ENCODE data around the gene IDH2.
A peak's percentile ranks its signal among the peaks of the same experiment; 100 is the strongest.
"Not testable (repeated sequence)": the region's sequence is repeated elsewhere in the genome, so short reads cannot be mapped to it uniquely, and the experiment has no call there.

IDH2 gene

GRCh38 chr15:90114451-90114901 is 12.2 kb upstream of the IDH2 start:
- no peak for DNase-seq

DNA sequence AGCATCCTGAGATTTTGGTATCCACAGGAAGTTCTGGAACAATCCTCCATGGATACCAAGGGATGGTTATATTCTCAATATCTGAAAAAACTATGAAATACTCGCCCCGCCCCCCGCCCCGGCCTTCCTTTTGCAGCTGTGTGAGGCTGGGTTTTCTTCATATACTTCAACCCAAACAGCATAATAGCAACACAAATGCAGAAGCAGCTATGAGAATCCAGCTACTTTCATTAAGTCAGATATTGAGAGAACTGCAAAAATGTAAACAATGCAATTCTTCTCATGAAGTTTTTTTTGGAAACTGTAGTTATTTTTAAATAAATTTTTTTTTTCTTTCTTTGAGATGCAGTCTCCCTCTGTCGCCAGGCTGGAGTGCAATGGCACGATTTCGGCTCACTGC is 10.9 kb upstream of the IDH2 start:
- no peak for DNase-seq

DNA sequence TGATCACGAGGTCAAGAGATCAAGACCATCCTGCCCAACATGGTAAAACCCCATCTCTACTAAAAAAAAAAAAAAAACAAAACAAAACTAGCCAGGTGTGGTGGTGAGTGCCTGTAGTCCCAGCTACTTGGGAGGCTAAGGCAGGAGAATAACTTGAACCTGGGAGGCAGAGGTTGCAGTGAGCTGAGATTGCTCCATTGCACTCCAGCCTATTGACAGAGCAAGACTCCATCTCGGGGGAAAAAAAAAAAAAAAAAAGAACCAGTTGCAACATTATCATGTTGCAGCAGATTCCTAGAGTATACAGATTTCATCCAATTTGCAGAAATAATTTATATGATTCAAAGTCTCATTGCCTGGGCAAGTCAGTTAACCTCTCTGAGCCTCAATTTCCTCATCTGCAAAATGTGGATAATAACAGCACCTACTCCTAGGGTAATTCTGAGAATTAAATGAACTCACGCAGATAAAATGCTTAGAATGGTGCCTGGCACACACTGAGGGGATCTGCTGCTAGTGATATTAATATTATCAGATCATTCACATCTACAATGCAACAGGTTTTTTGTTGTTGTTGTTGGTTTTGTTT is 7.0 kb upstream of the IDH2 start:
- not testable (repeated sequence) for DNase-seq

DNA sequence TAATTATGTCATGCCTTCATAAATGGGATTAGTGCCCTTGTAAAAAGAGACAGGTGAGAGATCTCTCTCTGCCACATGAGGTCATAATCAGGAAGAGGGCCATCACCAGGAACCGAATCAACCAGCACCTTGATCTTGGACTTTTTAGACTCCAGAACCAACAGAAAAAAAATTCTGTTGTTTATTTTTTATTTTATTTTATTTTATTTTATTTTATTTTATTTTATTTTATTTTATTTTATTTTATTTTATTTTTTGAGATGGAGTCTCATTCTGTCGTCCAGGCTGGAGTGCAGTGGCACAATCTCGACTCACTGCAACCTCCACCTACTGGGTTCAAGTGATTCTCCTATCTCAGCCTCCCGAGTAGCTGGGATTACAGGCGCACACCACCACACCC is 5.8 kb upstream of the IDH2 start:
- not testable (repeated sequence) for DNase-seq

DNA sequence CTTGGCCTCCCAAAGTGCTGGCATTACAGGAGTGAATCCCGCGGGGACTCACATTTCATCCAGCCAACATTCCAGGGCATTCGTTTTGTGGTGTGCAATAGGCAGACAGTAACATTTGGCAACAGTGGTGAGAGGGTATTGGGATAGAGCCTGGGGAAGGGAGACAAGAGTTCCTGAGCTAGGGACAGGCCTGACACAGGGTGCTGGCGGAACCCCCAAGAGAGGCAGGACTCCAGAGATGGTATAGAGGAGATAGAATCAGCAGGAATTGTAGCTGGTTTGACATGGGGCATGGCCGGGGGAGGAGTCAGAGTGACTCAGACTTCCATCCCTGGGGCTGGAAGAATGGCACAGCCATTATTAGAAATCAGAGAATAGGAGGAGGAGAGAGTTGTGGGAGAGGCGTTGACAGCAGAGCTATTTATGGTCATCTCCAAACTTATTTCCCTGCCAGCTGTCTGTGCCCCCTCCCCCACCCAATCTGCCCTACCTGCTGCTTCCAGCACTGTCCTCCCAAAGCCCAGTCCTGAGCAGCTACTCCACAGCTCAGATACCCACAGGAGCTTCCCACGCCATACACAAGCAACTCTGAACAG is 4.4 kb upstream of the IDH2 start:
- DNase-seq: peak; percentile 65

DNA sequence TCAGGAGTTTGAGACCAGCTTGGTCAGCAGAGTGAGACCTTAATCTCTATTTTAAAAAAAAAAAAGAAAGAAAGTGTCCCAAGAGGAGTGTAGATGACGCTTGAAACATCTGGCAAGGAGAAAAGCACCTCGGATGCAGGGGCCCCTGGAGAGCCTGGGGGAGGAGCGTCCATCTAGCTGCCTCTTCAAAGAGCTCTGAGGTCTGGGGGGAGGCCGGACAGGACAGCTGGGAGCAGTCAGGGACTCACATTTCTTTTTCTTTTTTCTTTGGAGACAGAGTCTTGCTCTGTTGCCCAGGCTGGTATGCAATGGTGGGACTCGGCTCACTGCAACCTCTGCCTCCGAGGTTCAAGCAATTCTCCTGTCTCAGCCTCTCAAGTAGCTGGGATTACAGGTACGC is 3.3 kb upstream of the IDH2 start:
- DNase-seq: no peak

GRCh38 chr15:90104551-90104950 is 2.3 kb upstream of the IDH2 start:
- no peak for DNase-seq

DNA sequence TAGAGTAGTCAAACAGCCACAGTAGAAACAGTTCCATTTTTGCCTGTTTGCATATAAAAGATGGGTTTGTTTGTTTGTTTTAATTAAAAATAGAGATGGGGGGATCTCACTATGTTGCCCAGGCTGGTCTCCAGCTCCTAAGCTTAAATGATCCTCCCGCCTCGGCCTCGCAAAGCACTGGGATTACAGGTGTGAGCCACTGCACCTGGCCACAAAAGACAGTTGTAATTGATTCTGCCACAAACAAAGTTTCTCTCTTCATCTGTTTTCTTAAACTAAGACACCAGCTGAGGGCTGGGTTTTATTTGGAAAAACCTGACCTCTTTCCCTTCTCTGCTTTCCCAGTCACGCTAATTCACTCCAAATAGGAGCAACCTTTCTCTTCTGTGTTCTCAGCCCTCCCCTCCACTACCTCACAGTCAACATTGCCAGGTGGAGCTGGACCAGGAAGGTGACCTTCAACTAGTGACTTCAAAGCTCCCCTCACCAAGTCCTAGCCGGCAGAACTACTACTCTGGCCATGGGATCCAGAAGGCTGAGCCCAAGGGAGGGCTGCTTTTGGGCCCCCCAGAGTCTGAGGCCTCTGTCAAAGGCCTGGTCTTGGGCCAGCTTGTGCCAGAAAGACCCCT is 1.5 kb upstream of the IDH2 start:
- no peak for DNase-seq

- peak; percentile 27 for DNase-seq
Observed at GRCh38 chr15:90101130-90101968, 919 bp downstream of the IDH2 start.

GRCh38 chr15:90099868-90100831 is 2.1 kb downstream of the IDH2 start:
- DNase-seq: peak; percentile 65

DNA sequence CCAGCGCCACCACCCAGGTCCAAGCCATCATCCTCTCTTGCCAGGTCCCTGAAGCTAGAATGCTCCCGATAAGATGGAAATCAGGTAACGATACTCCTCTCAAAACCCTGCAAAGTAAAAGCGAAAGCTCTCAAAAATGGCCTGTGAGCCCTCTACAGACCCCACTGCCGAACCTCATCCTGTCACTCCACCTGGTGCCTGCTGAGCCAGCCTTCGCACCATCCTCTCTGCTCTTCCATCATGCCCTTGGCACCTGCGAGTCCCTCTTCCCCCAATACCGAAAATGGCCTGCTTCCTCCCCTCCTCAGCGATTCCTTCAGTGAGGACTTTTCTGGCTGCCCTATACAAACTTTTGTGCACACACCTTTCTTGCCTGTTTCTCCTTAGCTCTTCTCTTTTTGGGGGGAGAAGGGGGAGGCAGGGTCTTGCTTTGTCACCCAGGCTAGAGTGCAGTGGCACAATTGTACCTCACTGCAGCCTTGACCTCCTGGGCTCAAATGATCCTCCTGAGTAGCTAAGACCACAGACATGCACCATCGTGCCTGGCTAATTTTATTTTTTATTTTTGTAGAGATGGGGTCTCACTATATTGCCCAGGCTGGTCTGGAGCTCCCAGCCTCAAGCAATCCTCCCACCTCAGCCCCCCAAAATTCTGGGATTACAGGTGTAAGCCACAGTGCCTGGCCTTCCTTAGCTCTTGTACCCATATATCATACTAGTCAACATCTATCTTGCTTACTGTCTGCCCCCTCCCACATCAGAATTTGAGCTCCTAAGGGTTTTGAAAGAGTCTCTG is 3.0 kb downstream of the IDH2 start:
- DNase-seq: no peak

GRCh38 chr15:90097475-90097874 is 4.8 kb downstream of the IDH2 start:
- DNase-seq: no peak

- DNase-seq: no peak
Observed at GRCh38 chr15:90095521-90095959, 6.7 kb downstream of the IDH2 start.

DNA sequence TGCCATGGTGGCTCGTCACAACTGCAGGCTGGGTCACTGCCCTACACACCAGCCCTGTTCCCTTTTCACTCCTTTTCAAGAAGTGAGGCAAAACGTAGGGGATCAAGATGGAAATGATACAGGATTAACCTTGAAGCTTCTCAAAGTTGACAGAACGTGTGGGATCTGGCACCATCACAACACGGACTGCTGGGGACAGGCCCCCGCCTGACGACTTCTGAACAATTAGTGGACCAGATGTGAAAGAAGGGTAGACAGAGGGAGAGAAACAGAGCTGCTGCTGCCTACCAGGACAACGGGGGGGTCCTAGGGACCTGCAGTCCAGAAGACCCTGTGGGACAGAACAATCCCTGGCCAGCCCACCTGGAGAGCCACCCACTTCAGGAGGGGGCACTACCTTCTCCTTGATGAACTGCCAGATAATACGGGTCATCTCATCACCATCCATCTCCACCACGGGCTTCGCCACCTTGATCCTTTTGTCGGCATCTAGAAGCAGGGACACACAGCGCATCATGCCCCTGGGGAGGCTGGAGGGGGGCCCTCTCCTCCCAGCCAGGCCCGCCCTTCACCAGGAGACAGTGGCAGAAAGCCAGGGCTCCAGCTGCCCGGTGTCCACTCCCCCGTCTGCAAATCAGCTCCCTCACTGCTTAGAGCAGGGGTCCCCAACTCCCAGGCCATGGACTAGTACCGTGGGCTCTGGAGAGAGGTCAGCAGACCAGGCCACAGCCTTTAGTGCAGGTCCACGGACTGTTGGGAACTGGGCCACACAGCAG is 10.9 kb downstream of the IDH2 start:
- no peak for DNase-seq

GRCh38 chr15:90090226-90090848 is 11.9 kb downstream of the IDH2 start:
- DNase-seq: no peak

DNA sequence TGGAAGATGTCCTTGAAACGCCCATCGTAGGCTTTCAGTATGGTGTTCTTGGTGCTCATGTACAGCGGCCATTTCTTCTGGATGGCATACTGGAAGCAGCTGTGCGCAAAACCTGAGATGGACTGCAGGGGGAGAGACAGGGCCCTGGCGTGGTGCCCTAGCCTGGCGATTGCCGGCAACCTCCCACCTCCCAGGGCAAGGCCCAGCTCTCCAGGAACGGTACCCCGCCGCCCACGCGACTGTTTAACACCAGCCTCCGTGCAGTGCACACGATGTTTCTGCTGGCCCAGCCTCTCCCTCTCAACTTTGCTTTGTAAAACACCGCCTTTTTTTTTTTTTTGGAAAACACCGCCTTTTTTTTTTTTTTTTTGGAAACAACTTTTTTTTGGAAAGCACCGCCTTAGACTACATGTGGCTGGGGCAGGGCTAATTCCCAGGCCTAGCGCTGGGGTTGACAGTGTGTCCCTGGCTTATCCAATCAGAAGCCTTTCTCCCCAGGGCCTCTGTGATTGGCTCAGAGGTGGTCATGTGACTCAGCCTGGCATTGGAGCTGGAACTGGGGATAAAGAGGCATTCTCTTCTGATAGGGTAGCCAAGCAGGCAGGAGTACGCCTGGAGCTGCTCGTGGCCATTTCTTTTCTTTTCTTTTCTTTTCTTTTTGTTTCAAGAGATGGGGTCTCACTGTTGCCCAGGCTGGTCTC is 14.7 kb downstream of the IDH2 start:
- peak; percentile 30 for DNase-seq

DNA sequence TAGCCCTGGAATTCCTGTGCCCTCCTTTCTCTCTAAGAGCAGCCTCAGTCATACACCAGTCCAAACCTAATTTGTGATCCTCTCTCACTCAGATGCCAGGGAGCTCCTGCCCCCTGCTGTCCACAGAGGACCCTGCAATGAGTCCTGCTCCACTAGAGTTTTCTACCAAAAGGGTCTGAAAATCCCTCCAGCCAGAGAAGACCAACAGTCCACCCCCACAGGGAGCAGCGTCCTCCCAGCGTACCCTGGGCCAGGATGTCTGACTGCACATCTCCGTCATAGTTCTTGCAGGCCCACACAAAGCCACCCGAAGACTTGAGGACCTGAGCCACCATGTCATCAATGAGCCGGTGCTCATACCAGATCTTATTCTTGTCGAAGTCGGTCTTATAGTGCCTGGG is 15.4 kb downstream of the IDH2 start:
- peak; percentile 55 for DNase-seq

DNA sequence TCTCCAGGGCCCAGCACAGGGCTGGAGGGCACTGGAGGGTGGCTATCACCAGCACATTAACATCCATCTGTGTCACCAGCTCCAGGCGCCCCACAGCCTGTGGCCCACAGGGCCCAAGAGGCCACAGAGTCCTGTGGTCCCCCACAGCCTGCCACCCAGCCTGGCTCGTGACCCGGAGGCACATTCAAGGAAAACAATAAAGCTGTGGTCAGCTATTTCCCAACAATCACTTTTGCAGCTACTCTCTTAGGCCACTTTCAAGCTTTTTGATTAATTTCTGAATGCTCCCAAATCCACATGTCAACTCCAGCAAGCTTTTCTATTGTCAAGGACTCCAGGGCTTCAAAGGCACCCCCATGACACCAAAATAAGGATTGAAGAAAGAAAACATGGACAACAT is 16.7 kb downstream of the IDH2 start:
- DNase-seq: no peak

GRCh38 chr15:90084876-90085423 is 17.3 kb downstream of the IDH2 start:
- DNase-seq: no peak
